ENCODE results near the gene FRMPD2.
A peak's percentile ranks its signal among the peaks of the same experiment; 100 is the strongest.

FRMPD2 gene, protein sequence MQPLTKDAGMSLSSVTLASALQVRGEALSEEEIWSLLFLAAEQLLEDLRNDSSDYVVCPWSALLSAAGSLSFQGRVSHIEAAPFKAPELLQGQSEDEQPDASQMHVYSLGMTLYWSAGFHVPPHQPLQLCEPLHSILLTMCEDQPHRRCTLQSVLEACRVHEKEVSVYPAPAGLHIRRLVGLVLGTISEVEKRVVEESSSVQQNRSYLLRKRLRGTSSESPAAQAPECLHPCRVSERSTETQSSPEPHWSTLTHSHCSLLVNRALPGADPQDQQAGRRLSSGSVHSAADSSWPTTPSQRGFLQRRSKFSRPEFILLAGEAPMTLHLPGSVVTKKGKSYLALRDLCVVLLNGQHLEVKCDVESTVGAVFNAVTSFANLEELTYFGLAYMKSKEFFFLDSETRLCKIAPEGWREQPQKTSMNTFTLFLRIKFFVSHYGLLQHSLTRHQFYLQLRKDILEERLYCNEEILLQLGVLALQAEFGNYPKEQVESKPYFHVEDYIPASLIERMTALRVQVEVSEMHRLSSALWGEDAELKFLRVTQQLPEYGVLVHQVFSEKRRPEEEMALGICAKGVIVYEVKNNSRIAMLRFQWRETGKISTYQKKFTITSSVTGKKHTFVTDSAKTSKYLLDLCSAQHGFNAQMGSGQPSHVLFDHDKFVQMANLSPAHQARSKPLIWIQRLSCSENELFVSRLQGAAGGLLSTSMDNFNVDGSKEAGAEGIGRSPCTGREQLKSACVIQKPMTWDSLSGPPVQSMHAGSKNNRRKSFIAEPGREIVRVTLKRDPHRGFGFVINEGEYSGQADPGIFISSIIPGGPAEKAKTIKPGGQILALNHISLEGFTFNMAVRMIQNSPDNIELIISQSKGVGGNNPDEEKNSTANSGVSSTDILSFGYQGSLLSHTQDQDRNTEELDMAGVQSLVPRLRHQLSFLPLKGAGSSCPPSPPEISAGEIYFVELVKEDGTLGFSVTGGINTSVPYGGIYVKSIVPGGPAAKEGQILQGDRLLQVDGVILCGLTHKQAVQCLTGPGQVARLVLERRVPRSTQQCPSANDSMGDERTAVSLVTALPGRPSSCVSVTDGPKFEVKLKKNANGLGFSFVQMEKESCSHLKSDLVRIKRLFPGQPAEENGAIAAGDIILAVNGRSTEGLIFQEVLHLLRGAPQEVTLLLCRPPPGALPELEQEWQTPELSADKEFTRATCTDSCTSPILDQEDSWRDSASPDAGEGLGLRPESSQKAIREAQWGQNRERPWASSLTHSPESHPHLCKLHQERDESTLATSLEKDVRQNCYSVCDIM (N-terminal part only)

DNA sequence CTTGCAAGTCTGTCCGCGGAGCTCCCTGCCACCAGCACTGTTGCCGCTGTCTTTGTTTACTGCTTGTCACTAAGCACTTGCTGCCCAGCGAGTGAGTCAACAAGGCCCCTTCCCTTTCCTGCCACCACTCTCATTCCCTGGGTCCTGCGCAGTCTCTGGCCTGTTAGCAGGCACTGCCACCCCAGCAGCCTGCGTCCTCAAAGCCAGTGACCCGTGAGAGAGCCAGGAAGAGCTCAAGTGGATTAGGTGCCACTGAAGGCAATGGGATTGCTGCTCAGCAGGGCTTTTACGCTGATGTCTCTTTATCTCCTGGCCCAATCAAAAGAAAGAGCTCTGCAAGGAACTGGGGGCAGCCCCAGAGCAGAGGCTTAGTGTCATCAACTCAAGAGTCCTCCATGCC, at the start of gene FRMPD2:
TSS of gene FRMPD2 (minus strand) at position 61 of the 400 bp plus-strand sequence. CDS start 129 bp downstream, outside the sequence.
- DNase-seq = peak; percentile 70

DNA sequence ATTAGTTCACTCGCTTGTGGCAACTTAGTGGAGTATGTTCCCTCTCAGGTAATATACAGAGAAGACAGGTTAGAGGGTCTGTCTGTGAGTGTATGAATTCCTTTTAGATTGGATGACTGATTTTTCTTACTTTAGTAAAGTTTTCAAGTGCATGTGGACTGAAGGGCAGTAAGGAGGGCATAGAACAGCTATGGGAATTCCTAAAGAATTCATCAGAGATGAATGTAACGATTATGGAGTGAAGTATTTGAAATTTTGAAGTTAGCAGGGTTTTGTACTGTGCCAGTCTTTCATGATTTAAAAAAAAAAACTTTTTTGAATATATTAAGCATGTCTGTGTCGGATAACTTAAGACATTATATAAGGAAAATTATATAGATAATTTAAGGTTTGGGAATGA, 47.5 kb upstream of the FRMPD2 start:
- DNase-seq = no peak

DNA sequence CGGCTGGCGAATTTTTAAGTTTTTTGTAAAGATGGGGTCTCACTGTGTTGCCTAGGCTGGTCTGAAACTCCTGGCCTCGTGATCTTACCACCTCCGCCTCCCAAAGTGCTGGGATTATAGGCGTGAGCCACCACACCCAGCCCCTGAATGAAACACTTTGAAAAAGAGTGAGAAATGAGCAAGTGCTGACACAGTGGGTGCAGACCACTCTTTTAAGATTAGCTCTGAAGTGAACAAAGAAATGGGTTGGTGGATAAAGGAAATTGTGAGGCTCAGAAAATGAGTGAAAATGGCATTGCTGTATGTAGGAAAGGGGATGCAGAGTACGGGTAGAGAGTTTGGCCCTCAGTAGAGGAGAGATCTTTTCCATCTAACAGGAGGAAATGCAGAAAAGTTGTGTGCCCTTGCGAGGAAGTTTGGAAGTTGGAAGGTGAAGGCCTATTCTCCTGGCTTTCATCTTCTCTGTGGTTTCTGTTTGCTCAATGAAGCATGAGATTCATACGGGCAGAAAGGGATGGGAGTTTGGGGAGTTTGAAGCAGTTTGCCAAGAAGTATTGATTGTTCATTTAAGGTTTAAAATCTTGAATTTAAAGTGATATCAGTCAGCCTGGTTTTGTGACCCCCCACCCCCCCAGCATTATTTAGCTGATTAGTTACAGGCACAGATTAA, 43.0 kb upstream of the FRMPD2 start:
- DNase-seq = no peak

DNA sequence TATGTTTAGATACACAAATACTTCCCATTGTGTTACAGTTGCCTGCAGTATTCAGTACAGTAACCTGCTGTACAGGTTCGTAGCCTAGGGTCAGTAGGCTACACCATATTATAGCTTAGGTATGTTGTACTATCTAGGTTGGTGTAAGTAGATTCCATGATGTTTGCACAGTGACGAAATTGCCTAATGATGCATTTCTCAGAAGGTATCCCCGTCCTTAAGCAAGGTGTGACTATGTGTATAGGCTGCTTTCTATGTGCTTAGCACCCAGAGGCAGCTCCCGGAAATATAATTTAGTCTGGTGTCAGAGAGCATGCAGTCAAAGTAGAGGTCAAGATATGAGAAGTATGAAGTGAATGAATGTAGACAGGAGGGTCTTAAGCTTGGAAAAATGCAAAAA, 41.7 kb upstream of the FRMPD2 start:
- no peak for DNase-seq

DNA sequence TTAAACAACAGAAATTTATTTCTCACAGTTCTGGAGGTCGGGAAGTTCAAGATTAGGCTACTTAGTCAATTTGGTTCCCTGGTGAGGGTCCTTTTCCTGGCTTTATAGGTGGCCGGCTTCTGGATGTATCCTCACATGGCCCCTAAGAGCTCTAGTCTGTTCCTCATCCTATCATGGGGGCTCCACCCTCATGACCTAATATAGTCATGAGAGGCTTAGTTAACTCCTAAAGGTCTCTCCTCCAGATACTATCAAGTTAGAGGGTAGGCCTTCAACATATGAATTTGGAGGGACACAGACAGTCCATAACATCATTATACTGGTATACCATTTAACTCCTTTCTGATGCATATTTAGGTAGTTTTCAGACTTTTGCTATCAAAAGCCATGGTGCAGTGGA, 39.6 kb upstream of the FRMPD2 start:
- DNase-seq = no peak

DNA sequence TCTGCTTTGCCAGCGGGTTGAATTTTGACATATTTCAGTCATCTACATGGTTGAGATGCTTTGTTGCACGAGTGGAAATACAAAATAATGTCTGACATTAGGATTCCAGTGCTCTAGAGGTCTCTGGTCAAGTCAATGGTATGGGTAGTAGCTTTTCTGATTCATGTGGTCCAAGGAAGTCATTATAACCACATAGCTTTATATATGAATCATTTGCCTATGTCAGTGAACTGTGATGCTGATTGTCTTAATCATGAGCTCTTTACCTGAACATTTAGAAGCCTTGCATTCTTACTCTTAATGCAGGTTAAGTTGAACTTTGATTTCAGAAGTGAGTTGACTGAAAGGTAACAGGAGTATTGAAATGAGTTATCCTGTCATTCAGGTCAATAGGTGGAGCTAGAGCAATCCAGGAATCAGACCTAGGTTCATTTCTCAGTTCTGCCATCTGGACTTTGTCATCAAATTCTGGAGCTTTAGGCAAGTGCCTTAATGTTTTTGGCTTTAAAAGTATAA, 35.3 kb upstream of the FRMPD2 start:
- DNase-seq = no peak

DNA sequence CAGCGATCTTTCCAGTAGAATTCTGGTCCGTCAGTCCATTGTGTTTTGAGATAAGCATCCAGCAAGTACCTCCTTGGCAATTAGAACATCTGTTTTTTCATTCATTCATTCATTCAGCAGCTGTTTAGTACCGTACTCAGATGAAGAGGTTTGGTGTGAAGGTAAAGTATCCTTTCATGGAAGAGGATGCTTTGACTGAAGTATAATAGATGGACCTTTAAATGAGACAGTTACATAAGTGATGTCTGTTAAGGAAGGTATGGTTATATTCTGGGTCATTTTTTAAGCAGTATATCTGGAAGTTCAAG, 33.2 kb upstream of the FRMPD2 start:
- DNase-seq = no peak

DNA sequence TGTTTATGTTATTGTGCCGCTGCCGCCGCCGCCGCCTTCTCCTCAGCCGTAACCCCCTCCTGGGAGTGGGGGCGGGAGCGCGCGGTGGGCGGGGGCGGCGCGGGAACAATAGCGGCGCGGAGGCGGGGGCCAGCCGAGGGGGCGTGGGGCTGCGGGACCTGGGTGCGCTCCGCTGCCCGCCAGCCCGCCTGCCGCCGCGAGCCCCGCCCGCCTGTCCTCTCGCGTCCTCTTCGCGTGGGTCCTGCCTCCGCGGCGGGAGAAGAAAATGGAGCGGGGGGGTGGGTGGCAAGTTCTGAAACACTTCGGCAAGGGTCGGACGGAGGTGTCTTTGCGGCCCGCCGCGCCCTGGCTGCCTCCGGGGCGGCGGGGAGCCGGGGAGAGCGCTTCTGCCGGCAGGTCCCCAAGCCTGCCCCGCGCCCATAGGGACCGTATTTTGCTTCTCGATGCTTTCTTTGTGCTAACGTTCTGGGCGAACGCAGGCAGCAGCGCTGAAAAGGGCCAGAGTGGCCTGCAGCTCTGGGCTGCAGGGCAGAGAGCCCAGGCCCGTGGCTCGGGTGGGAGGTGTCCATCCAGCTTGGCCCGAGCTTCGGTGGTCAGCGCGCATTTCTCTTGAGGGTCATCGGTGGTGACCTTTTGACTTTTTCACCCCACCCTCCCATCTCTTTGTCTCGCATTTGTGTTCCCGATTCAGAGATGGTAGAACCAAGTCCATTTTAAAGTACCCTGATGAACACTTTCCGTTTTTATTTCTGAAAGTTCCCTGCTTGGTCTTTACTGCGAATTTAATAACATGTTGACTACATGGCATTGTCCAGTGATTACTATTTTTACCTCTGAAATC, 32.6 kb upstream of the FRMPD2 start:
- DNase-seq = no peak

DNA sequence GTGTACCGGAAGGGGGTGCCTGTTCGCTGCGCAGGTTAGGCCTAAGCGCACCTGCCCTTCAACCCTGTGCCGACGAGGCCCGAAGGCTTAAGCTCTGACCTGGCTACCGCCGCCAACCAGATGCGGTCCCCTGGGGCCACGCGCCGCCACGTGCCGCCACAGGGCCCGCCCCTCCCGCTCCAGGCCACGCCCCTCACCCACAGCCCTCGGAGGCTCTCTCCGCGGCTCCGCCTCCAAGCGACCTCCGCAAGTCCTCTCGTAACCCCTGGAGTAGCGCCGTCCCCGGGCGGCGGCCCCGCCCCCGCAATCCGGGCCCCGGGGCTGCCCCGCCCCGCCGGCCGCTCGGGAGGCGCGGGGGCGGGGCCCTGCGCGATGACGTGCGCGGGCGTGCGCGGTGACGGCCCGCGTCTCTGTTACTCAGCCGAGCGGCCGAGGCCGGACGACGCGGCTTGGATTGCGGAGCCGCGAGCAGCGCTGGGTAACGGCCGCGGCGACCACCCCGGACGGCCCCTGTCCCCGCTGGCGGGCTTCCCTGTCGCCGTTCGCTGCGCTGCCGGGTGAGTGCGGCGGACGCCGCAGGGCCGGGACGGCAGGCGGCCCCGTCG, 31.9 kb upstream of the FRMPD2 start, which contains the start of gene MAPK8:
TSS of gene MAPK8 (plus strand) at position 413 of the 605 bp plus-strand sequence. CDS start 94,984 bp downstream, outside the sequence.
- peak; percentile 78 for DNase-seq

DNA sequence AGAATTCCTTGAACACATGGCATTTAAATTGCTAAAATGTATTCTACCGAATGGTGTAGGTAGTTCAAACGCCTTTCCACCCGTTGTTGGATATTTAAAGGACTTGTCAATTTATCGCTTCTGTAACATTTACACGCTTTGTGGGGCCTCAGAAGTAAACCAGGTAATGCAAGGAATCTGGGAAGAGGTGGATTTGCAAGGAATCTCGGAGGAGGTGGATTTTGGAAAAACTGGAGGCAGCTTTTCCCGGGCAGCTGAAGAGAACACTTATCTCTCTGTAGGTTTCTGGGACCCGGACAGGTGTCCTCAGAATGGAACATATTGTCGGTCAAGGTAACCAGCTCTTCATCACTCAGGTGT, 31.4 kb upstream of the FRMPD2 start:
- DNase-seq = no peak

DNA sequence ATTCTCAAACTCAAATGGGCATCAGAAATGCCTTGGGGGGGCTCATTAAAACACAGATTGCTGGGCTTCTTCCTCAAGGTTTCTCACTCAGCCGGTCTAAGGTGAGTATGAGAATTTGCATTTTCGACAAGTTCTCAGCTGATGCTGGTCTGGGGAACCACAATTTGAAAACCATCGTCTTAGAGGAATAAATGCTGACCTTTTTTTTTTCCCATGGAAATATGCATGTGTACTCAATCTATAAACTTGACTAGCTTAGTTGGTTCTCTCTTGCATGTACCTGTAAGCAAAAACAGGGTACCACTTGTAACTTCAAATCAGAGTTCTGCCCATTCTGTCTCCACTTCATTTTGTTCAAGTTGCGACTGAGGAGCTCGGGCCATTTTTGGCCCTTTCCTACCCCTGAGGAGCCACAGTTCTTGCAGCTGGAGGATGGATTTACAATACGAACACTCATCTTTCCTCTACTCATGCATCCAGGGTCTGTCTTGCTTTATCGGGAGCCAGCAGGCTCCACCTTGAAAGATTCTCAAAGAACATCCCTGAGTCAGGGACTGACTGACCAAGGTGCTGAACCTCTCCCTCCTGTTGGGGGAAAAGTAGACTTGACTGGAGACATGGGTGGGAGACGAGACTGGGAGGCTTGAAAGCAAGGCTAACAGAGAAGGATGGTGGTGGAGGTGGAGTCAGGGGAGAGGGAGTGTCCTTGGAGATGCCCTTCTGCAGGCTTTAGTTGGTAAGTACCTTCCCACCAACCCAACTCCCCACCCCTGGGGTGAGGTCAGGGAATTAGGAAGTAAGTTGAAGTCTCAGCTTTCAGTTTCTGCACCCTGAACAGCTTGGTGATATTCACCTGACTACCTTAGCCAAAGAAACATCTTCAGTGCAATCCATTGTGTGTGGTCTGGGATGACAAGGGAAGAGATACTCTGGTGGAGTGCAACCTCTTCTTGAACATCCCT, 28.3 kb upstream of the FRMPD2 start:
- DNase-seq = no peak

DNA sequence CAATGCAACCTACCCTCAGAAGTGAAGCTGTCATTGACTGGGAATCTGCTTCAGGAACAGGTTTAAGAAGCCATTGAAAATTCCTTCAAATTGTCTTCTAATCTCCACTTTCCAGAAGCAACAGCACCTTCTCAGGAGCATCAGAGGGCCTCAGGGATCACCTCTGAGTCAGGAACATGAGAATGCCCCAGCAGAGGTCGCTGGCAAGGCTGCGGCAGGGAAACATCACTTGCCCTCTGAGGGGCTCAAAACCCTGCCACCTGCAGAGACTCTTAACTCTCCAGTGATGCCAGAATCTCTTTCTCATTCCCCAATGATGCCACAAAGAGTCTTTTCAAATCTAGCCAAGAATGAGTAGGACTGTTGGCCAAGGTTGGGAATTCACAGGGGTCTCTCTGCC, 26.1 kb upstream of the FRMPD2 start:
- DNase-seq = no peak

DNA sequence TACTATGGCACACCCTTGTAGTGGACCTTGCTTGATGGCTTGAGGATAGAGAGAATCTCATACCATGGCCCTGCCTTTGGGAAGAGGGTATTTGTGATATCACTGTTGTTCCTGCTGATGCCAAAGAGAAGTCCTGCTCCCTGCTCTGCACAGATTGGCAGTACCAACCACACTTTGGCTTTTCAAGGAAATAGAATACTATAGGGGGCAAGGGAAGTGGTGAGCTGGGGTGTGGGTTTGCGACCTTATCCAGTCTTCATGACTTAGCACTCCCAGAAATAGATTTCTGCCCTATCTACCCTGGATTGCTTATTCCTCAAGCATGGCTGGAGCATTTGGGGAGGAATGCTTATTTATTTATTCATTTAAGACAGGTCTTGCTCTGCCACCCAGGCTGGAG, 25.2 kb upstream of the FRMPD2 start:
- no peak for DNase-seq

DNA sequence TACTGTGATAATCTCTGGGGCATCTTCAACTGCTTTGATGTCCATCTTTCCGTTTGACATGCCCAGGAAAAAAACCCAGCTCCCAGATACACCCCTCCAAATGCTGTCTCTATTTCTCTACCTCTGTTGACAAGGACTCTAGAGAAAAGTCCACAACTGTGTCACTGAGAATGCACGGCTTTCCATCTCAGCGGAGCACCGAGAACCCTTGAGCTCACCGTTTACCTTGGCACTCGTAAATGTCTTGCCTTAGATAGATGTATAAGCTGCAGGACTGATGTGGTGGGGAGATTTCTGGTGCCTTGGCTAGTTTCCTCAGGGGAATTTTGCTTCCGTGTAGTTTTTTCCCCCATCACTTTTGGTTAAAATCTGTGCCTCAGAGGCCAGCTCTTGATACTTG, 24.6 kb upstream of the FRMPD2 start:
- no peak for DNase-seq

DNA sequence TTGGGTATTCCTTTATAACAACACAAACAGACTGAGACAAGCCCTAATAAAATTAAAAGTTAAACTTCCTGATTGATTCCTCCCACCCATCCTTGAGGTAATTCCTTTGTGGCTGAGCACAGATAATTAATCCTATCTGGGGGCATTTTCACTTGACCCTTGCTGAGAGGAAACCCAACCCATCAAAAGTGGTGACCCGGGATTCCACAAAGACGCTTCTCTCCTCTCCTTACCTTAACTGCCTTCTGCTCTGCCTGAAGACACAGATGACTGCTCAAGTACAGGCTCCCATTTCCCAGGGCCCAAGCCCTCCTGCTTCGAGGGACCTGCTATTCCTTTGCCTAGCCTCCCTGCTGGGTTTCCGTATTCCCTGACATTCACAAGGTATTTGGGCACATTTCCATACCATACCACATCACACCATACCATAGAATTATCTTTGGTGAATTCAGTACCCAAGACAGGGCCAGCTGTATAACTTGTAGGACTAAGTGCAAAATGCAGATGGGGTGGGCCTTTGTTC, 22.1 kb upstream of the FRMPD2 start:
- DNase-seq = no peak

DNA sequence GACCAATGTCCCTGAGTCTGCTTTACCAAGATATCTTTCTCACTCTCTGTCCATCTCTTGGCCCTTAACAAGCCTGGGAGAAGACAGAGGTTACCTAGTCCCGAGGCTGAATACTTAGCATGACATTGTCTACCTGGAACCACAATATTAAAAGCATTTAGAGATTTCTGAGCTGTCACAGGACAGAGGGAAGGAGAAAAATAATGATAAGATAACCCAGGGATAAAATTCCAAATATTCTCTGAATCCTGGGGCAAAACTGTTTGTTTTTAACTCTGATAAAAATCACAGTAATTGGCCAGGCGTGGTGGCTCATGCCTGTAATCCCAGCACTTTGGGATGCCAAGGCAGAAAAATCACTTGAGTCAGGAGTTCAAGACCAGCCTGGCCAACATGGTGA, 19.9 kb upstream of the FRMPD2 start:
- no peak for DNase-seq

DNA sequence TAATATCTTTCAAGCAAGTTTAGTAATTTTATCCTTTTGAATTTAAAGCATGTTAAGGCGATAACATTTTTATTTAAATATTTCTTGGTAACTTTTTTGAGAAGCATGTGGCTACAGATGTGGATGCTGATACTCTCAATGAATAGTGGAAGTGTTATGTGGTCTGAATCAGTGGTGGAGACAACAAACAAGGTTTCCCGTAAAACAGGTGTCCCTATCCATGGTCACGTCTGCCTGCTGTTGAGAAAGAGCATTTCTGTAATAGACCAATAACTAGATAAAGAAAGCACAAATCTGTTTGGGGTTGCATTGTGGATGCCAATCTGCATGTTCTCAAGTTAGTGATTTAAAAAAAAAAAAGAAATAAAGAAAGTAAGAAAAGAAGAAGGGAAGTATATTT, 18.1 kb upstream of the FRMPD2 start:
- DNase-seq = no peak

DNA sequence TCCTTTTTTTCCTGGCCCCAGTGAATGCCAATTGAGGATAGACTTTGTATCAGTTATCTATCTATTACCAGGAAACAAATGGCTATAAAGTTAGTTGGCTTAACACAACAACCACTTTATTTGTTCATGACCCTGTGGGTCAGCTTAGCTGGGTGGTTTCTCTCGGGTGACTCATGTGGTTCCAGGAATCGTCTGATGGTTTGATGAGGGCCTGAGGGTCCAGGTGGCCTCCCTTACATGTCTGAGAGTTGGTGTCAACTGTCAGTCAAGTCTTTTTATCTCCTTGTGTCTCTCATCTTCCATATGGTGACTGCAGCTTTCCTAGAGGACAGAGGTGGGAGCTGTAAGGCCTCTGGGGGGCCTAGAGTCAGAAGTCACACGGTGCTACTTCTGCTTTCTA, 16.7 kb upstream of the FRMPD2 start:
- no peak for DNase-seq

DNA sequence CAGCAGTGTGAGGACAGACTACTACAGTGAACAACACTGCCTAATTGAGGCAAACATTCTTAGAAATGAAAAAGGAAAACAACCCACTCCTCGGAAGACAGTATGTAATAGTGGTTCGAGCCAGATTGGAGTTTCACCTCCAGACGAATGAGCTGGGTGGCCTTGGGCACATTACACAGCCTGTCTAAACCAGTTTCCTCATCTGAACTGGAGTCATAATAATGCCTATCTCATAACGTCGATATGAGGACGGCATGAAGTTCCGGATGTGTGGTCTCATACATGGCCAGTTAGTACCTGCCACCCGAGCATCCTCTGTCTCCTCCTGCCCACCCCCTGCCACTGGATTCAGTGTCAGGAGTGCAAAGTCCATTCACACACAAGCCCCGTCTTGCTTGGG, 15.8 kb upstream of the FRMPD2 start:
- no peak for DNase-seq
